ENCODE results near the gene ADAMTS9.

The ADAMTS9 gene

GRCh38 chr3:64475037-64475436, 212.8 kb downstream of the ADAMTS9 start:
- peaks cover 3% of the 10 kb centered on the region for H3K9me3 ChIP-seq (ENCODE audit: severe bottlenecking)
- no peaks in the 10 kb centered on the region for H3K27me3 ChIP-seq (ENCODE audit: insufficient read depth, low read depth, severe bottlenecking)
- H3K36me3 ChIP-seq, result no peaks in the 10 kb centered on the region
- no peak for DNase-seq
- no peak overlapping the region for H3K27ac ChIP-seq
- TF ChIP-seq, protein P1, sequence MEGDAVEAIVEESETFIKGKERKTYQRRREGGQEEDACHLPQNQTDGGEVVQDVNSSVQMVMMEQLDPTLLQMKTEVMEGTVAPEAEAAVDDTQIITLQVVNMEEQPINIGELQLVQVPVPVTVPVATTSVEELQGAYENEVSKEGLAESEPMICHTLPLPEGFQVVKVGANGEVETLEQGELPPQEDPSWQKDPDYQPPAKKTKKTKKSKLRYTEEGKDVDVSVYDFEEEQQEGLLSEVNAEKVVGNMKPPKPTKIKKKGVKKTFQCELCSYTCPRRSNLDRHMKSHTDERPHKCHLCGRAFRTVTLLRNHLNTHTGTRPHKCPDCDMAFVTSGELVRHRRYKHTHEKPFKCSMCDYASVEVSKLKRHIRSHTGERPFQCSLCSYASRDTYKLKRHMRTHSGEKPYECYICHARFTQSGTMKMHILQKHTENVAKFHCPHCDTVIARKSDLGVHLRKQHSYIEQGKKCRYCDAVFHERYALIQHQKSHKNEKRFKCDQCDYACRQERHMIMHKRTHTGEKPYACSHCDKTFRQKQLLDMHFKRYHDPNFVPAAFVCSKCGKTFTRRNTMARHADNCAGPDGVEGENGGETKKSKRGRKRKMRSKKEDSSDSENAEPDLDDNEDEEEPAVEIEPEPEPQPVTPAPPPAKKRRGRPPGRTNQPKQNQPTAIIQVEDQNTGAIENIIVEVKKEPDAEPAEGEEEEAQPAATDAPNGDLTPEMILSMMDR (IDR thresholded peaks at IDR 0.05; ENCODE audit: low read depth, low read length), result 0 out of 2 replicates have a peak, but pooled peaks have one; percentile 22
- no peak overlapping the region for H3K4me3 ChIP-seq (ENCODE audit: low read depth, low read length)

DNA sequence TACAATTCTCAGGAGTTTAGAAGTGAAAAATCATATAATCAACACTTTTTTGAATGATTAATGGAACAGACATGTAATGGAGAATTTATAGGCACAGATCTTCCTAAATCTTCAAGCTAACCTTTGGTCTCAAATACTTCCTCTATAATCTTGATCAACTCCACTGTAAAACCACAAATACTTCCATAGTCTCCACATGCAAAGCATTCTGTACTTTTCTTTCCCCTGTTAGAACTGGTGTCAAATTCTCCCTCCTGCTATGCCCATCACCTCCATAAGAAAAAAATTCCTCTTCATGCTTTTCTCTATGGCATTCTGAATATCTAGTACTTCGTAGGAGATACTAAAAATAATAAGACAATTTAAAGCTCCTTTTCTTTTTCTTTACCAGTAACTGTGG, 214.3 kb downstream of the ADAMTS9 start:
- Histone ChIP-seq H3K27ac (no peak overlapping the region), H3K9me3 (ENCODE audit: severe bottlenecking) (peaks cover 3% of the 10 kb centered on the region), H3K27me3 (ENCODE audit: insufficient read depth, low read depth, severe bottlenecking) (no peaks in the 10 kb centered on the region), H3K4me3 (ENCODE audit: low read depth, low read length) (no peak overlapping the region), H3K36me3 (no peaks in the 10 kb centered on the region)
- TF ChIP-seq, protein P1 (IDR thresholded peaks at IDR 0.05; ENCODE audit: low read depth, low read length), result no peak
- no peak for DNase-seq

- DNase-seq, result no peak
- Histone ChIP-seq H3K4me3 (ENCODE audit: low read depth, low read length) (no peak overlapping the region), H3K27me3 (ENCODE audit: insufficient read depth, low read depth, severe bottlenecking) (no peaks in the 10 kb centered on the region), H3K9me3 (ENCODE audit: severe bottlenecking) (no peaks in the 10 kb centered on the region), H3K36me3 (no peaks in the 10 kb centered on the region), H3K27ac (no peak overlapping the region)
- TF ChIP-seq, protein P1 (IDR thresholded peaks at IDR 0.05; ENCODE audit: low read depth, low read length), result no peak
Observed at GRCh38 chr3:64470436-64470835, 217.4 kb downstream of the ADAMTS9 start.

DNA sequence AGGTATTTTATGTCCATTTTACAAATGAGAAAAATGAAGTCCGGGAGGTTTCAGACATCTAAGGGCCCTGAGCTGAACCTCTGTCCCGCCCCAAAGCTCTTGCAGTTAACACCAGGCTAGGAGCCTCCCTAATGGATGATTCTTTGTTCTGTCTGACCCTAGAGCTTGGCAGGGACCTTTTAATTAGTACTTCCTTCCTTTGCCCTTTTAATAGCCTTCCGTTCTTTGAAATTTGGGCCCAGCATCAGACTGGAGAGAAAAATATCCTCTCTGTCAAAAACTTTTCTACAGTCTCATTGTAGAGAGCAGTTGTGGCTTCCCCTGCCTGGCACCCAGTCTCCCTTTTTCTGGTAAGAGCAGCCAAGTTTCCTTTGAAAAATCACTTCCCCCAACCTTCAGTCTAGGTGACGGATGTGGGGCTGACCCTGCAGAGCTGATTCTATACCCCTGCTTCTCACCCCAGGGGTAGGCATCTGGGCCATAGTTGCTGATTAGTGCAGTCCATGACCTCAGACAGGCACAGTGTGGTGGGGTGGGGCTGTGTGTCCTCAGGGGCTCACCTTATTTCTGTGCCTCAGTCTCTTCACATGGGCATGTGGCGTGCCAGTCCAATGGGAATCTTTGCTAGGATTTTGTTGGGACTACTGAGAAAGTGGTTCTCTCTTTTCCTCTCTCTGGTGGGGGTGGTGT, 220.4 kb downstream of the ADAMTS9 start:
- no peak for DNase-seq
- no peak overlapping the region for H3K4me3 ChIP-seq (ENCODE audit: low read depth, low read length)
- H3K27ac ChIP-seq, result no peak overlapping the region
- H3K9me3 ChIP-seq (ENCODE audit: severe bottlenecking), result no peaks in the 10 kb centered on the region
- TF ChIP-seq, protein P1 (IDR thresholded peaks at IDR 0.05; ENCODE audit: low read depth, low read length), result no peak
- no peaks in the 10 kb centered on the region for H3K27me3 ChIP-seq (ENCODE audit: insufficient read depth, low read depth, severe bottlenecking)
- no peaks in the 10 kb centered on the region for H3K36me3 ChIP-seq
